ENCODE results near the gene ANAPC15. TPM values are rescaled to one million over a fixed set of nuclear protein-coding genes. Genes with fewer than 3 reads are reported as not detected.
A peak's percentile ranks its signal among the peaks of the same experiment; 100 is the strongest.

ANAPC15 gene
- total and polyA plus RNA-seq, 9 of the 15 experiments (the other 6 are each of a cell fraction or from before 2014, with no cell fraction given) = 53.0 to 254 (median 75.7) TPM

DNA sequence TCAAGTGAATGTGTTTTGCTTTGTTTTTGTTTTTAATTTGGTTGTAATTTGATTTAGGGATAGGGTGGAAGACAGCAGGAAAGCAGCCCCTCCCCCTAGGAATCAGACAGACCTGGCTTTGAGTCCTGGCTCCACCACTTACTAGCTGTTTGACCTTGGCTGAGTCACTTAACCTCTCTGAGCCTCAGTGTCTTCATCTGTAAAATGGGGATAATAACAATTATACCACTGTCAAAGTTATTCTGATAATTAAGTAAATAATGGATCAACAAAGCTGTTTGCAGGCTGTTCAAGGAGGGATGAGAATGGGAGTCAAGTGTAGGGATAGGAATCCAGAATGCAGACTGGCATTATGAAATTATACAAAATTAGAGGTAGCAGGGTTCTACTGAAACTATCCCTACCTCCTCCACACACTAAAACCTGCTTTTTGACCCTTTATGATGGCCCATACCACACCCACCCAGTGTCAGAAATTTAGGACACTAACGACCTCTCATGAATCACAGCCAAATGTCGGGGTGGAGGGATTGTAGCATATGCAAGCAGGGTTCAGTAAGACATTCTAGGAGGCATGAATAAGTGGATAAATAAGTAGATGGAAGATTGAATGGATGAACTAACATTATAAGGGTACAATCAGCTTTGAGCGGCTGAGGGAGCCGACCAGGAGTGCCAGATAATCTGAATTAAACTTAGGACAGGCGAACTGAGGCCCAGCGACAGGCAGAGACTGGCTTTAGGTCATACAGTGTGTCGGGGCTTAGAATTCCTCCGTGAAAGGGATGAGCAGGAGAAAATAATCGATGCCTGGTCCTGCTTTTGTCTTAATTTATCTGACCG is 974 bp downstream of the ANAPC15 start (continued):
- TF ChIP-seq MEIS2 (IDR thresholded peaks at IDR 0.05; ENCODE audit: partially characterized antibody) (no peak), HNRNPLL (IDR thresholded peaks at IDR 0.05; ENCODE audit: low read depth, low read length, poor library complexity, severe bottlenecking) (no peak), PHF8 (IDR thresholded peaks at IDR 0.05; ENCODE audit: borderline replicate concordance, low read length) (peak; percentile 68; the same call in 1 of the 2 replicates), TEAD4 (IDR thresholded peaks at IDR 0.05; ENCODE audit: low read length) (no peak), TEAD4 (CRISPR knock-in tag; IDR thresholded peaks at IDR 0.05; ENCODE audit: borderline replicate concordance) (no peak), SMARCA5 (IDR thresholded peaks at IDR 0.05) (peak; percentile 94), RBM25 (IDR thresholded peaks at IDR 0.05; ENCODE audit: low read depth, low read length, severe bottlenecking) (peak; percentile 99), POLR2A (conservative IDR thresholded peaks at IDR 0.05) (no peak), RFX5 (IDR thresholded peaks at IDR 0.05; ENCODE audit: low read depth, low read length) (no peak), NFIC (IDR thresholded peaks at IDR 0.05) (0 out of 2 replicates have a peak, but pooled peaks have one; percentile 7), GATA2 (CRISPR knock-in tag; IDR thresholded peaks at IDR 0.05) (no peak), PML (IDR thresholded peaks at IDR 0.05; ENCODE audit: low read length) (no peak), ZNF583 (CRISPR knock-in tag; IDR thresholded peaks at IDR 0.05) (no peak), ZNF75A (CRISPR knock-in tag; IDR thresholded peaks at IDR 0.05) (no peak), SOX6 (IDR thresholded peaks at IDR 0.05) (0 out of 2 replicates have a peak, but pooled peaks have one; percentile 15), NFE2L1 (tag; IDR thresholded peaks at IDR 0.05; ENCODE audit: borderline replicate concordance, low read depth) (no peak)
- TF ChIP-seq, protein P1, sequence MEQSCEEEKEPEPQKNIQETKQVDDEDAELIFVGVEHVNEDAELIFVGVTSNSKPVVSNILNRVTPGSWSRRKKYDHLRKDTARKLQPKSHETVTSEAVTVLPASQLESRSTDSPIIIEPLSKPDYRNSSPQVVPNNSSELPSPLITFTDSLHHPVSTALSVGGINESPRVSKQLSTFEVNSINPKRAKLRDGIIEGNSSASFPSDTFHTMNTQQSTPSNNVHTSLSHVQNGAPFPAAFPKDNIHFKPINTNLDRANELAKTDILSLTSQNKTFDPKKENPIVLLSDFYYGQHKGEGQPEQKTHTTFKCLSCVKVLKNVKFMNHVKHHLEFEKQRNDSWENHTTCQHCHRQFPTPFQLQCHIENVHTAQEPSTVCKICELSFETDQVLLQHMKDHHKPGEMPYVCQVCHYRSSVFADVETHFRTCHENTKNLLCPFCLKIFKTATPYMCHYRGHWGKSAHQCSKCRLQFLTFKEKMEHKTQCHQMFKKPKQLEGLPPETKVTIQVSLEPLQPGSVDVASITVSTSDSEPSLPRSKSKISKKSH (CRISPR knock-in tag; IDR thresholded peaks at IDR 0.05) = no peak
- TF ChIP-seq, protein P2, sequence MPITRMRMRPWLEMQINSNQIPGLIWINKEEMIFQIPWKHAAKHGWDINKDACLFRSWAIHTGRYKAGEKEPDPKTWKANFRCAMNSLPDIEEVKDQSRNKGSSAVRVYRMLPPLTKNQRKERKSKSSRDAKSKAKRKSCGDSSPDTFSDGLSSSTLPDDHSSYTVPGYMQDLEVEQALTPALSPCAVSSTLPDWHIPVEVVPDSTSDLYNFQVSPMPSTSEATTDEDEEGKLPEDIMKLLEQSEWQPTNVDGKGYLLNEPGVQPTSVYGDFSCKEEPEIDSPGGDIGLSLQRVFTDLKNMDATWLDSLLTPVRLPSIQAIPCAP (CRISPR knock-in tag; IDR thresholded peaks at IDR 0.05; ENCODE audit: borderline replicate concordance) = no peak
- TF ChIP-seq, protein P3, sequence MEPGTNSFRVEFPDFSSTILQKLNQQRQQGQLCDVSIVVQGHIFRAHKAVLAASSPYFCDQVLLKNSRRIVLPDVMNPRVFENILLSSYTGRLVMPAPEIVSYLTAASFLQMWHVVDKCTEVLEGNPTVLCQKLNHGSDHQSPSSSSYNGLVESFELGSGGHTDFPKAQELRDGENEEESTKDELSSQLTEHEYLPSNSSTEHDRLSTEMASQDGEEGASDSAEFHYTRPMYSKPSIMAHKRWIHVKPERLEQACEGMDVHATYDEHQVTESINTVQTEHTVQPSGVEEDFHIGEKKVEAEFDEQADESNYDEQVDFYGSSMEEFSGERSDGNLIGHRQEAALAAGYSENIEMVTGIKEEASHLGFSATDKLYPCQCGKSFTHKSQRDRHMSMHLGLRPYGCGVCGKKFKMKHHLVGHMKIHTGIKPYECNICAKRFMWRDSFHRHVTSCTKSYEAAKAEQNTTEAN (CRISPR knock-in tag; IDR thresholded peaks at IDR 0.05) = no peak
- TF ChIP-seq, protein P4, sequence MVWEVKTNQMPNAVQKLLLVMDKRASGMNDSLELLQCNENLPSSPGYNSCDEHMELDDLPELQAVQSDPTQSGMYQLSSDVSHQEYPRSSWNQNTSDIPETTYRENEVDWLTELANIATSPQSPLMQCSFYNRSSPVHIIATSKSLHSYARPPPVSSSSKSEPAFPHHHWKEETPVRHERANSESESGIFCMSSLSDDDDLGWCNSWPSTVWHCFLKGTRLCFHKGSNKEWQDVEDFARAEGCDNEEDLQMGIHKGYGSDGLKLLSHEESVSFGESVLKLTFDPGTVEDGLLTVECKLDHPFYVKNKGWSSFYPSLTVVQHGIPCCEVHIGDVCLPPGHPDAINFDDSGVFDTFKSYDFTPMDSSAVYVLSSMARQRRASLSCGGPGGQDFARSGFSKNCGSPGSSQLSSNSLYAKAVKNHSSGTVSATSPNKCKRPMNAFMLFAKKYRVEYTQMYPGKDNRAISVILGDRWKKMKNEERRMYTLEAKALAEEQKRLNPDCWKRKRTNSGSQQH (CRISPR knock-in tag; IDR thresholded peaks at IDR 0.05) = no peak
- TF ChIP-seq, protein P5, sequence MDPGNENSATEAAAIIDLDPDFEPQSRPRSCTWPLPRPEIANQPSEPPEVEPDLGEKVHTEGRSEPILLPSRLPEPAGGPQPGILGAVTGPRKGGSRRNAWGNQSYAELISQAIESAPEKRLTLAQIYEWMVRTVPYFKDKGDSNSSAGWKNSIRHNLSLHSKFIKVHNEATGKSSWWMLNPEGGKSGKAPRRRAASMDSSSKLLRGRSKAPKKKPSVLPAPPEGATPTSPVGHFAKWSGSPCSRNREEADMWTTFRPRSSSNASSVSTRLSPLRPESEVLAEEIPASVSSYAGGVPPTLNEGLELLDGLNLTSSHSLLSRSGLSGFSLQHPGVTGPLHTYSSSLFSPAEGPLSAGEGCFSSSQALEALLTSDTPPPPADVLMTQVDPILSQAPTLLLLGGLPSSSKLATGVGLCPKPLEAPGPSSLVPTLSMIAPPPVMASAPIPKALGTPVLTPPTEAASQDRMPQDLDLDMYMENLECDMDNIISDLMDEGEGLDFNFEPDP (CRISPR knock-in tag; IDR thresholded peaks at IDR 0.05) = no peak
- TF ChIP-seq, protein P6, sequence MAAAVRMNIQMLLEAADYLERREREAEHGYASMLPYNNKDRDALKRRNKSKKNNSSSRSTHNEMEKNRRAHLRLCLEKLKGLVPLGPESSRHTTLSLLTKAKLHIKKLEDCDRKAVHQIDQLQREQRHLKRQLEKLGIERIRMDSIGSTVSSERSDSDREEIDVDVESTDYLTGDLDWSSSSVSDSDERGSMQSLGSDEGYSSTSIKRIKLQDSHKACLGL (CRISPR knock-in tag; IDR thresholded peaks at IDR 0.05; ENCODE audit: borderline replicate concordance, poor library complexity, severe bottlenecking) = no peak
